ENCODE results near the gene SPATA2. TPM values are rescaled to one million over a fixed set of nuclear protein-coding genes. Genes with fewer than 3 reads are reported as not detected.
"Not testable (repeated sequence)": the region's sequence is repeated elsewhere in the genome, so short reads cannot be mapped to it uniquely, and the experiment has no call there.

Gene SPATA2
- total and polyA plus RNA-seq, 2 of the 13 experiments (the other 11 are each of a cell fraction or from before 2014, with no cell fraction given): 3.2 to 8.7 TPM

GRCh38 chr20:49957089-49957938 is 42.0 kb upstream of the SPATA2 start (continued):
- TF ChIP-seq ARID5B (CRISPR knock-in tag; IDR thresholded peaks at IDR 0.05) (peak; percentile 71), NR2F6 (CRISPR knock-in tag; IDR thresholded peaks at IDR 0.05) (peak; percentile 37; the same call in 1 of the 2 replicates), RFXAP (CRISPR knock-in tag; IDR thresholded peaks at IDR 0.05; ENCODE audit: borderline replicate concordance) (peak; percentile 28; the same call in 1 of the 2 replicates), SOX6 (CRISPR knock-in tag; IDR thresholded peaks at IDR 0.05) (peak; percentile 76), ARID4A (CRISPR knock-in tag; IDR thresholded peaks at IDR 0.05; ENCODE audit: borderline replicate concordance) (0 out of 2 replicates have a peak, but pooled peaks have one; percentile 20), GATAD2A (CRISPR knock-in tag; IDR thresholded peaks at IDR 0.05) (peak; percentile 26; the same call in 1 of the 2 replicates), ATF7 (CRISPR knock-in tag; IDR thresholded peaks at IDR 0.05) (peak; percentile 64; the same call in 1 of the 2 replicates), ZNF263 (CRISPR knock-in tag; IDR thresholded peaks at IDR 0.05) (peak; percentile 29; the same call in 1 of the 2 replicates), FOXA3 (CRISPR knock-in tag; IDR thresholded peaks at IDR 0.05) (peak; percentile 19; the same call in 1 of the 2 replicates), ZBTB38 (CRISPR knock-in tag; IDR thresholded peaks at IDR 0.05) (peak; percentile 48; the same call in 1 of the 2 replicates), ESRRA (CRISPR knock-in tag; IDR thresholded peaks at IDR 0.05; ENCODE audit: low read depth) (peak; percentile 54; the same call in 1 of the 2 replicates)
- TF ChIP-seq NR2F6, SOX6, ATF7 (IDR thresholded peaks at IDR 0.05): not testable (repeated sequence)
- TF ChIP-seq, protein P1, sequence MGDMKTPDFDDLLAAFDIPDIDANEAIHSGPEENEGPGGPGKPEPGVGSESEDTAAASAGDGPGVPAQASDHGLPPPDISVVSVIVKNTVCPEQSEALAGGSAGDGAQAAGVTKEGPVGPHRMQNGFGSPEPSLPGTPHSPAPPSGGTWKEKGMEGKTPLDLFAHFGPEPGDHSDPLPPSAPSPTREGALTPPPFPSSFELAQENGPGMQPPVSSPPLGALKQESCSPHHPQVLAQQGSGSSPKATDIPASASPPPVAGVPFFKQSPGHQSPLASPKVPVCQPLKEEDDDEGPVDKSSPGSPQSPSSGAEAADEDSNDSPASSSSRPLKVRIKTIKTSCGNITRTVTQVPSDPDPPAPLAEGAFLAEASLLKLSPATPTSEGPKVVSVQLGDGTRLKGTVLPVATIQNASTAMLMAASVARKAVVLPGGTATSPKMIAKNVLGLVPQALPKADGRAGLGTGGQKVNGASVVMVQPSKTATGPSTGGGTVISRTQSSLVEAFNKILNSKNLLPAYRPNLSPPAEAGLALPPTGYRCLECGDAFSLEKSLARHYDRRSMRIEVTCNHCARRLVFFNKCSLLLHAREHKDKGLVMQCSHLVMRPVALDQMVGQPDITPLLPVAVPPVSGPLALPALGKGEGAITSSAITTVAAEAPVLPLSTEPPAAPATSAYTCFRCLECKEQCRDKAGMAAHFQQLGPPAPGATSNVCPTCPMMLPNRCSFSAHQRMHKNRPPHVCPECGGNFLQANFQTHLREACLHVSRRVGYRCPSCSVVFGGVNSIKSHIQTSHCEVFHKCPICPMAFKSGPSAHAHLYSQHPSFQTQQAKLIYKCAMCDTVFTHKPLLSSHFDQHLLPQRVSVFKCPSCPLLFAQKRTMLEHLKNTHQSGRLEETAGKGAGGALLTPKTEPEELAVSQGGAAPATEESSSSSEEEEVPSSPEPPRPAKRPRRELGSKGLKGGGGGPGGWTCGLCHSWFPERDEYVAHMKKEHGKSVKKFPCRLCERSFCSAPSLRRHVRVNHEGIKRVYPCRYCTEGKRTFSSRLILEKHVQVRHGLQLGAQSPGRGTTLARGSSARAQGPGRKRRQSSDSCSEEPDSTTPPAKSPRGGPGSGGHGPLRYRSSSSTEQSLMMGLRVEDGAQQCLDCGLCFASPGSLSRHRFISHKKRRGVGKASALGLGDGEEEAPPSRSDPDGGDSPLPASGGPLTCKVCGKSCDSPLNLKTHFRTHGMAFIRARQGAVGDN (CRISPR knock-in tag; IDR thresholded peaks at IDR 0.05): peak; percentile 35; the same call in 1 of the 2 replicates

Data from HepG2 (cell line).